Testis (tissue), 5 donors: ENCODE measurements around the gene CXXC4. TPM values are rescaled to one million over a fixed set of nuclear protein-coding genes. Genes with fewer than 3 reads are reported as not detected.

Source experiments
- DNase-seq: peaks from one replicate; pipeline ENCODE4 v3.0.0-alpha.2; 2019
- H3K27ac ChIP-seq, 2 donors: fragments of 200-600 bp; sonication (generic); one replicate each; pipeline ENCODE4 v1.5.1; 2019
- H3K27me3 ChIP-seq: fragments of 200-600 bp; sonication (generic); one replicate; pipeline ENCODE4 v1.5.1; 2019
- H3K36me3 ChIP-seq: fragments of 200-600 bp; sonication (generic); one replicate; pipeline ENCODE4 v1.5.1; 2017; ENCODE audit warnings: low read depth; ENCODE audit errors: missing control alignments
- H3K4me1 ChIP-seq: fragments of 200-600 bp; sonication (generic); one replicate; pipeline ENCODE4 v1.5.1; 2019
- H3K4me3 ChIP-seq, 2 donors: fragments of 200-600 bp; sonication (generic); one replicate each; pipeline ENCODE4 v1.5.1; 2017 to 2019
- H3K9me3 ChIP-seq: fragments of 200-600 bp; sonication (generic); one replicate; pipeline ENCODE4 v1.5.1; 2017
- POLR2A ChIP-seq: fragments of 450-650 bp; IDR thresholded peaks from one replicate; pipeline ENCODE4 v1.6.1; 2017; ENCODE audit warnings: antibody characterized with exemption, mild to moderate bottlenecking, moderate library complexity
- WGBS, 2 donors: methylation state at CpG; one replicate each; pipeline ENCODE4 v1.1.5; 2018; 5-methylcytosine and 5-hydroxymethylcytosine counted together
- intact Hi-C: fragments of 100-400 bp; cut with DNase I; formaldehyde crosslinking; loops from one replicate; pipeline ENCODE4 v1.15.1; 2023; ENCODE audit warnings: low total_unique reads
- long read RNA-seq, 2 donors: transcript quantifications; one replicate each; lab custom pipeline, GENCODE V29; 2026
- polyA plus RNA-seq: library from polyadenylated mRNA; stranded (reverse); fragments of 350-450 nt; fragmentation: Illumina TruSeq; extraction: RNeasy Lipid Tissue Mini Kit (QIAGEN cat#74804); gene quantifications from one replicate; pipeline ENCODE4 v1.2.3, GENCODE V29; 2014; ENCODE audit warnings: low read depth, low replicate concordance; ENCODE audit not compliant: insufficient read depth
- total RNA-seq, 2 donors: library from RNA; depleted of rRNA; stranded (reverse); fragments of >200 nt; gene quantifications; one replicate each; pipeline ENCODE4 v1.2.3, GENCODE V29; 2016
- TF ChIP-seq, protein P1 (sequence below), 3 experiments: fragments of 450-650 bp in 2 of 3; fragments of 200-600 bp in 1 of 3; sonication (generic) in 1 of 3; IDR thresholded peaks; one replicate each; pipeline ENCODE4 v1.5.1; 2016 to 2019; ENCODE audit warnings: antibody characterized with exemption in 3 of 3, mild to moderate bottlenecking in 2 of 3, moderate library complexity in 1 of 3

Gene CXXC4
- total RNA-seq (10 to 100 TPM in 1 of 2 donors, 1 to 10 TPM in 1; 8.6 to 10.2 TPM), polyA plus RNA-seq (3.7 TPM)
- long read RNA-seq, donor 1, result 0 reads
- long read RNA-seq, donor 2, result 0 reads

DNA sequence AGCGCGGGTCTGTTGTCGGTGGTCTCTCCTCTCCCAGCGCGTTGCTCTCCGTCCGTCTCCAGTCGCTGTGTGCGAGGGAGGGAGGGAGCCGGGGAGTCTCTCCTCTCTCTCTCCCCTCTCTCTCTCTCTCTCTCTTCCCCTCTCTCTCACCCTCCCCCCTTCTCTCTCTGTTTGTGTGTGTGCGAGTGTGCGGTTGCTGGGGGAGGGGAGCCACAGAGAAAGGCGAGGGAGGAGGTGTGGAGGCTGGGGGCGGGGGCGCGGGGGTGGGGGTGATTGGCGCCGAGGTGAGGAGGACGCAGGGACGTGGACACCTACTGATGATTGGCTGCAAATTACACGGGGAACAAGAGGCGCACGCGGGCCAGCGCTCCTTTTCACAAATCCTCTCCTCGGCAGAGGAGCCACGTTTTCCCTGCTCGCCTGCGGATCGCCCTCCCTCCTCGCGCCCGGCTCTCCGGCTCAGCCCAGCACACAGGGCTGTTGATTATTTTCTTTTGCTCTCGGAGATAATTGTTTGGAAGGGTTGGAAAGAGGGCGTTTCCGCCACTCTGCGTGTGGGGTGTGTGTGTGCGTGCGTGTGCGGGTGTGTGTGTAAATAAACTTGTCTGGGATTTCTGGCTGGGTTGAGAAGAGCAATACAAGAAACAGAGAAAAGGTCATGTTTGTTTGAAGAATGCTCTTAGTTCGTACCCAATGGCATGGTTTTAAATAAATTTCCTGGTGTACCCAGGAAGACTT is at the start of gene CXXC4:
Gene CXXC4 (minus strand): TSS at position 73 of the 738 bp plus-strand sequence. CDS start 3,092 bp downstream, outside the sequence.
- TF ChIP-seq, protein P1, sequence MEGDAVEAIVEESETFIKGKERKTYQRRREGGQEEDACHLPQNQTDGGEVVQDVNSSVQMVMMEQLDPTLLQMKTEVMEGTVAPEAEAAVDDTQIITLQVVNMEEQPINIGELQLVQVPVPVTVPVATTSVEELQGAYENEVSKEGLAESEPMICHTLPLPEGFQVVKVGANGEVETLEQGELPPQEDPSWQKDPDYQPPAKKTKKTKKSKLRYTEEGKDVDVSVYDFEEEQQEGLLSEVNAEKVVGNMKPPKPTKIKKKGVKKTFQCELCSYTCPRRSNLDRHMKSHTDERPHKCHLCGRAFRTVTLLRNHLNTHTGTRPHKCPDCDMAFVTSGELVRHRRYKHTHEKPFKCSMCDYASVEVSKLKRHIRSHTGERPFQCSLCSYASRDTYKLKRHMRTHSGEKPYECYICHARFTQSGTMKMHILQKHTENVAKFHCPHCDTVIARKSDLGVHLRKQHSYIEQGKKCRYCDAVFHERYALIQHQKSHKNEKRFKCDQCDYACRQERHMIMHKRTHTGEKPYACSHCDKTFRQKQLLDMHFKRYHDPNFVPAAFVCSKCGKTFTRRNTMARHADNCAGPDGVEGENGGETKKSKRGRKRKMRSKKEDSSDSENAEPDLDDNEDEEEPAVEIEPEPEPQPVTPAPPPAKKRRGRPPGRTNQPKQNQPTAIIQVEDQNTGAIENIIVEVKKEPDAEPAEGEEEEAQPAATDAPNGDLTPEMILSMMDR (IDR thresholded peaks at IDR 0.05), result no peak
- TF ChIP-seq POLR2A, result no peak
- Histone ChIP-seq H3K9me3 (no peaks in the 10 kb centered on the region), H3K27ac (peak within 1 kb of the TSS; percentile 75 to 77), H3K4me3 (peak within 1 kb of the TSS; percentile 58 to 71), H3K27me3 (no peaks in the 10 kb centered on the region), H3K36me3 (no peaks in the 10 kb centered on the region), H3K4me1 (peaks cover 5% of the 10 kb centered on the region)
- peak; percentile 88 for DNase-seq
- WGBS, 2 donors, result 0 to 1% methylated on average over 30 to 32 of the region's 42 CpGs
- intact Hi-C loops, result no loop called here

DNA sequence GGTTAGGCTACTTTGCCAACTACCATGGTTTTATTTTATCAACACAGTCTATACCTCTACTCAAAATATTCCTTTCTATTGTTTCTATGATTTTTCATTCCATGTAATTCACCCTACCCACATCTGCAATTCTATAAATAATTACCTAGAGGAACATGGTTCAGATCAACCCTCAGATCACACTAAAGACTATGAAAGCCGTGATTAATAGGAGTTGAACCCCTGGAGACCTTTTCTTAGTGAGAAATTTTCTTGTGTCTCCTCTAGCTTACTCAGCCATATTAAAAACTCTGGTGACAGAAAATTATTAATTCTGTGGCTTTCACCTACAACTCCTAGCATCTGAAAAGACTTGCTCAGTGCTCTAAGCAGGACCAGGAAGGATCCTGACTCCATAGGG is 38.5 kb upstream of the CXXC4 start:
- 70% methylated on average over 1 of the region's 1 CpG for WGBS, 2 donors
- H3K4me1 ChIP-seq, result no peaks in the 10 kb centered on the region
- intact Hi-C loops, result no loop called here

DNA sequence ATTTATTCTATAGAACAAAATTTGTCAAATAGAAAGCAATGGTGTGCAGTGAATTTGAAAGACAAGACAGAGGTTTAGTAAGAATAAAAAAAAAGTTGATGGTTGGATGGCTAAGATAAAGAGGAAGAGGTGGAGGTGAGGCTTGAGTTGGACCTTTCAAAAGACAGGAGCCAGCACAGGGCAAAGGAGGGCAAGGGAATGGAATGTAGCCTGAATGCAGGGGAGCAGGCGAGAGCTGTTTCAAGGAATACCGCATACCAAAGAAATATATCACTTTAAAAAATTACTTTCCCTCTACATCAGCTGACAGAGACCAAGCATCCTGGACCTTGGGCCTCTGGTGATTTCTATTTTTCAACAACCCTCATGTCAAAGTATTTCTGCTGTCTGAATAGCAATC is 38.0 kb upstream of the CXXC4 start:
- Histone ChIP-seq H3K9me3 (no peaks in the 10 kb centered on the region), H3K4me1 (no peaks in the 10 kb centered on the region), H3K4me3 (no peak overlapping the region), H3K36me3 (no peaks in the 10 kb centered on the region), H3K27ac (no peak overlapping the region), H3K27me3 (no peaks in the 10 kb centered on the region)
- intact Hi-C loops, result no loop called here
- TF ChIP-seq, protein P1 (IDR thresholded peaks at IDR 0.05), result no peak
- no peak for TF ChIP-seq POLR2A
- WGBS, 2 donors, result 86 to 90% methylated on average over 2 of the region's 2 CpGs
- DNase-seq, result no peak

More for the DNA sequence above, 38.5 kb upstream of the CXXC4 start:
- TF ChIP-seq, protein P1 (IDR thresholded peaks at IDR 0.05), result no peak
- no peaks in the 10 kb centered on the region for H3K27me3 ChIP-seq
- DNase-seq, result no peak
- H3K9me3 ChIP-seq, result no peaks in the 10 kb centered on the region
- no peak overlapping the region for H3K27ac ChIP-seq
- H3K36me3 ChIP-seq, result no peaks in the 10 kb centered on the region
- H3K4me3 ChIP-seq, result no peak overlapping the region

DNA sequence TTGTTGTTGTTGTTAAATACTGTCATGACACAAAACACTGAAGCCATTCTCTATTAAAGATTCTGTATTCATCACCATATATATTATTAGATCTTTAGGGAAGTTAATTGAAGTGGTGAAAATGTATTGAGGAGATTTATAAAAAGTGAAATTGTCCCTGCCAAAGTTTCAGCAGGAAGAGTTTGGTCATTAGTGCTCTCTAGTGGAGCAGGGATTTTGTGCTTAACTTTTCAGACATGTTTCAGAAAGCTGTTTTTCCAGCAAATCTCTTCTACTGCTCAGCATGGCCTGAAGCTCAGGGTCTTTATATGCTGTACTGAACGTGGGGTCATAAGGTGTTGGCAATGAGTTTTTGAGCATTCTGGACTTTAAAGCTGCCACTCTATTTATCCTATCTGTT is 36.7 kb upstream of the CXXC4 start:
- no peak overlapping the region for H3K4me3 ChIP-seq
- TF ChIP-seq POLR2A, result no peak
- TF ChIP-seq, protein P1 (IDR thresholded peaks at IDR 0.05), result peak in 1 of 3 experiments; percentile 14
- no peak overlapping the region for H3K27ac ChIP-seq
- WGBS, 2 donors, result 33 to 43% methylated on average over 1 of the region's 1 CpG
- DNase-seq, result no peak
- no peaks in the 10 kb centered on the region for H3K36me3 ChIP-seq
- H3K27me3 ChIP-seq, result no peaks in the 10 kb centered on the region
- intact Hi-C loops, result no loop called here
- H3K9me3 ChIP-seq, result no peaks in the 10 kb centered on the region
- no peaks in the 10 kb centered on the region for H3K4me1 ChIP-seq

DNA sequence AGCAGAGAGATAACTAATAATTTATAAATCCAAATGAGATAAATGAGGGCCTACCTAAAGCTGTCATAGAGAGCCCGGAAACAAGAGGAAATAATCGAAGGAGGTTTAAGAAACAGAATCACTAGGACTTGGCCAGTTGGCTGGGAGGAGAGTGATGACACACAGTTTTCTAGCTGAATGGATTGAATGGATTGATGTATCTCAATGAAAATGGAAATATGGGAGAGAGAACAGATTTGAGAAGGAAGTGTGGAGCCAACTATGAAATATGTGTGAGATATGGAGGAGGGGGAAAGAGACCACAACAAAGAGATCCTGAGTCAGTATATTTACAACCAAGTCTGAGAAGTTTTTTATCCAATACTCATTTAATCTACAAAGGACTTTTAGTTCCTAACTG is 35.7 kb upstream of the CXXC4 start:
- no peak for TF ChIP-seq POLR2A
- TF ChIP-seq, protein P1 (IDR thresholded peaks at IDR 0.05), result no peak
- DNase-seq, result no peak
- Histone ChIP-seq H3K27me3 (no peaks in the 10 kb centered on the region), H3K36me3 (no peaks in the 10 kb centered on the region), H3K4me1 (no peaks in the 10 kb centered on the region), H3K4me3 (no peak overlapping the region), H3K27ac (no peak overlapping the region), H3K9me3 (no peaks in the 10 kb centered on the region)
- intact Hi-C loops, result no loop called here
- WGBS, 2 donors, result 98% methylated on average over 2 of the region's 2 CpGs
